ENCODE results near the gene CARS2.
"Not testable (repeated sequence)": the region's sequence is repeated elsewhere in the genome, so short reads cannot be mapped to it uniquely, and the experiment has no call there.

CARS2 gene

DNA sequence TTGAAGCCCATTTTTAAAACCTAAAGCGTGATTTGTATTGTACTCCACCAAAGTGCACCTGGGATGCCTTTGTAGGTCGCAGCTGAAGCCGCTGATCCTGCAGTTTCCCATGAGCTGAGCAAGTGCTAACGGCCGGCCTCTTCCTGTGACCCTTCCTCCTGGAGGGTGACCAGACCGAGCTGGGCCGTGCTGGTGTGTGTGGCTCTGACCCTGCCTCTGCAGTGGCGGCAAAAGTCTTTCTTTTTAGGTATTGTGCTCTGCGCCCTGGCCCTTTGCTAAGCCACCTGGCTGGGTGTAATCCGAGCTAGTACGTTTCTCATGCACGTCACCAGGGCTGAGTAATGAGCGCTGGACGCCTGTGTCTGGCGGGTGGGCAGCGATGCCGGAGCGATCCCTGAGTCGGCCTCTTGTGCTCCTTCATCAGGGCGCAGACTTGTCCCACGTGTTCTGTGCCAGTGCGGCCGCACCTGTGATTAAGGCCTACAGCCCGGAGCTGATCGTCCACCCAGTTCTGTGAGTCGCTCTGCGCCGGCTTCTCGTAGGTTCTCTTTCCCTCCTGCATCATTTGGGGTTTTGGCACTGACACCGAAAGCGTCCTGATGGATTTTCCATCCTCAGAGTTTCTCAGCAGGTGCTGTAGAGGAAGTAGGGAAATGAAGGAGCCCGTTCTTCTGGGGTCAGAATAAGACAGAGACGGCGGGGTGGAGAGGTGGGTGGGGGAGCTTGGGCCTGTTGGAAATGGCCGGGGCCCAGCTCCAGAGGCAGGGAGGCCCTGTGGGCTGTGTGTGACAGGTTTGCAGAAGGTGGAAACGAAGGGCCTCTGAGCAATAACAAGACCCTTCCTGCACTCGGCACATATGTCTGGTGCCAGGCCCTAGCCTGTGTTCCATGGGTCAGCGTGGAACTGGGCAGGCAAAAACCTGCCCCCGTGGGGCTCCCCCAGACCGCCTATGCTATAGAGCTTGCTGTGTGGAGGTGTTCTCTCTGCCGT, 80.9 kb downstream of the CARS2 start:
- DNase-seq (ENCODE audit: low spot score) (no peak), FAIRE-seq (no peak)

DNA sequence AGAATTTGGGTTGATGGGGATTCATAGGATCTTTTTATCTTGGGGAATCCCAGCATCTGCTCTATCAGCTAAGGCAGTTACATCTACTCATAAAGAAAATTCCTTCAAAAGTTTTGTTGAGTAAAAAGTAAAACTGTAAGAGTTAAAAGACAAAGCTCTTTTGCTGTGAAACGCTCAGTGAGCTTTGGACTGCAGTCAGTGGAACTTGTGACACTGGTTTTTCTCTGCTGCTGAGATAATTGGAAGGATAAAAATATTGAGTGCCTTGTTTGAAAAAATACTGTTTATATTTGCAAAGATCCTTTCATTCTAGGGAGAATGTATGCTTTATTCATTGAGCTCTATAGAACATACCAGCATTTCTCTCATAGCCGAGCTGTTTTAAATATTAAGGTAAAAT, 85.3 kb downstream of the CARS2 start:
- FAIRE-seq, result no peak
- DNase-seq (ENCODE audit: low spot score), result no peak

DNA sequence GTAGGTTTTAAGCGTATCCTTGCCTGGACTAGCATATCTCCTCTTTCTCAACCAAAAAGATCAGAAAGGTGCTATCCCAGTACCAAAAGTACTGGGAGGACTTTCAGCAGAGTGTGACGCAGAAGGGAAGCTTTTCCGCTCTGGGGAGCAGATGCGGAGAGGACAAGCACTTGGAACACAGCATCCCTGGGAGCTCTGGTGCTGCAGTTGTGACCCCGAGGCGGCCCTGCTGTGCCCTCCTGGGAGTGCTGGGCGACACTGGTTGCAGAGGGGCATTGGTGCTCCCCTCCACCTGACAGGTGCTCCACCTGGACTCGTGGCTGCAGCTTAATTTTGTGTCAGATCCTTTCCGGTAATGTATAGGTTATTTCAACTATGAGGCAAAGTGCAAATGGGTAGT, 87.1 kb downstream of the CARS2 start:
- DNase-seq (ENCODE audit: low spot score) (no peak), FAIRE-seq (no peak)

DNA sequence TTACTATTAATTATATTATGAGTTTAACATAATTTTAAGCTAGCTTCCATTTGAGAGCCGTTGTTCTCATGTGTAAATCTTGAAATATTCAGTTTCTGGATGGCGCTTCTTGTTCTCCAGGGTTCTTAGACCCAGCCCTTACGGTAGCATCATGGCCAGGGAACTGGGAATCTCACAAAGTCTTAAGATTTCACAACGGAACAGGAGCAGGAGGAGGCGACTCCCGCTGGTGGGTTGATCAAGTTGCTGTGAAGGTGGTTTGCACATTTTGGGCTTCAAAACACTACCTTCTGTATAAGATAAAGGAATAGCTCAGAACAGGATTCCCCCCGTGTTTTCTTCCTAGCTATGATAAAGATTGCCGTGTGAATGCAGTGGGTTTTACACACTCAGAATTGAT, 87.7 kb downstream of the CARS2 start:
- DNase-seq (ENCODE audit: low spot score) (no peak), FAIRE-seq (no peak)

GRCh38 chr13:110617321-110618072, 88.4 kb downstream of the CARS2 start:
- DNase-seq (ENCODE audit: low spot score) (no peak), FAIRE-seq (no peak)

- DNase-seq (ENCODE audit: low spot score) (peak; percentile 18), FAIRE-seq (no peak)
Measured at GRCh38 chr13:110616103-110617101, 89.5 kb downstream of the CARS2 start.

GRCh38 chr13:110615322-110616102, 90.4 kb downstream of the CARS2 start, which contains the start of gene NAXD:
NAXD (plus strand) TSS chr13:110615545; CDS start chr13:110615602, 57 bp downstream.
- FAIRE-seq (peak; percentile 81), DNase-seq (ENCODE audit: low spot score) (peak; percentile 81)

- DNase-seq (ENCODE audit: low spot score) (no peak), FAIRE-seq (no peak)
Measured at GRCh38 chr13:110615005-110615321, 91.0 kb downstream of the CARS2 start.

GRCh38 chr13:110610955-110611595, 94.8 kb downstream of the CARS2 start:
- DNase-seq (ENCODE audit: low spot score) (no peak), FAIRE-seq (no peak)

DNA sequence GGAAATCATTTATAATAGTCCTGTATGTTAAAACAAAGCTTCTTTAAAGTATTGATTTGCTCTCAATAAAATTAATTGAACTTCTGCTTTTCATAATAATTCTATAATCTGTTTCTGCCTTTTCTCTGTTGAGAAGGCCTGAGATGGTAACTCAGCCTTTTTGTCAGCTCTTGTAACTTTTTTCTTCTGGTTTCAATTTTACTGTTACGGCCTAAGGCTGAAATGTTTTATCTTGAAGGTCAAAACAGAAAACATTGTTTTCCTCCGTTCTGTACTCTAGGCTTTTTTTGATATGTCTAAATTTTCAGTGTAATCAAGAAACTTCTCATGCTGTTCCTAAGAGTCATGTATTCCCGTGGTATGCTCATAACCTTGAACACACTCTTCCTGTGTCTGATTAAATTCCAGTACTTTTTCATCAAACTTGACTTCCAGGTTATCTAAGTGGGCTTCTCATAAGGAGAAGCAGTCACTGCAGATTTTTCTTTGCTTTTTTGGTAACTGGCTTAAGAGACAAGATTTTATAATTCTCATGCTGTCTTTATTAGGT, 98.2 kb downstream of the CARS2 start:
- FAIRE-seq, result no peak
- no peak for DNase-seq (ENCODE audit: low spot score)

- not testable (repeated sequence) for DNase-seq (ENCODE audit: low spot score); FAIRE-seq
Measured at GRCh38 chr13:110606281-110606680, 99.6 kb downstream of the CARS2 start.

GRCh38 chr13:110605132-110605531, 100.8 kb downstream of the CARS2 start:
- FAIRE-seq (no peak), DNase-seq (ENCODE audit: low spot score) (no peak)

- FAIRE-seq (no peak), DNase-seq (ENCODE audit: low spot score) (no peak)
Measured at GRCh38 chr13:110600980-110601379, 104.9 kb downstream of the CARS2 start.

- no peak for FAIRE-seq
- no peak for DNase-seq (ENCODE audit: low spot score)
Measured at GRCh38 chr13:110600261-110600819, 105.6 kb downstream of the CARS2 start.

DNA sequence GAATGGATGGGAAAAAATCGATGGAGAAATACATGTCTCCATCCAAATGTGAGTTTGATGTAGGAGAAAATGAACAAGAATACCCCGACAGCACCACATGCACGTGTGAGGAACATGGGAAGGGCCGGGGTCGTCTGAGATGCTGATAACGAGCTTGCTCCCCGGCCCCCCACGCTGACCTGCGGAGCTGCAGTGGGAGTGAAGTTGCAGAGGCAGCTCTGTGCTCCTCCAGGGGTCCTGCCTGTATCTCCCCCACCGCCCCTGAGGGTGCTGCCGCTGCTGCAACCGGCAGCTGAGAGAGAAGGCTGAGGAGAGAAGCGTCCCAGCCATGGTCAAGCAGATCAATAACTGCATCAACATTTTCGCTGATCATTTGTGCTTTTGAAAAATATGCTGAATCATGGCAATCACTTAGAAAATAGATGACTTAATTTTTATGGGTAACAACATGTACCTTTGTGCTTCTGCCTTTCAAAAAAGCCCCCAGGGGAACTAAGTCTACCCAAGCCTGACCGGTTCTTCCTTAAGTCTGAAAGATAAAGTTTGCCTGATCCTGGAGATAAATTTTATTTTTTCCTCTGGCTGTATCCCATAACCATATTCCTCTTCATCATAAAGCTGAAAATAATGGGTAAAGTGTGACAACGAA, 108.8 kb downstream of the CARS2 start:
- no peak for DNase-seq (ENCODE audit: low spot score)
- no peak for FAIRE-seq

DNA sequence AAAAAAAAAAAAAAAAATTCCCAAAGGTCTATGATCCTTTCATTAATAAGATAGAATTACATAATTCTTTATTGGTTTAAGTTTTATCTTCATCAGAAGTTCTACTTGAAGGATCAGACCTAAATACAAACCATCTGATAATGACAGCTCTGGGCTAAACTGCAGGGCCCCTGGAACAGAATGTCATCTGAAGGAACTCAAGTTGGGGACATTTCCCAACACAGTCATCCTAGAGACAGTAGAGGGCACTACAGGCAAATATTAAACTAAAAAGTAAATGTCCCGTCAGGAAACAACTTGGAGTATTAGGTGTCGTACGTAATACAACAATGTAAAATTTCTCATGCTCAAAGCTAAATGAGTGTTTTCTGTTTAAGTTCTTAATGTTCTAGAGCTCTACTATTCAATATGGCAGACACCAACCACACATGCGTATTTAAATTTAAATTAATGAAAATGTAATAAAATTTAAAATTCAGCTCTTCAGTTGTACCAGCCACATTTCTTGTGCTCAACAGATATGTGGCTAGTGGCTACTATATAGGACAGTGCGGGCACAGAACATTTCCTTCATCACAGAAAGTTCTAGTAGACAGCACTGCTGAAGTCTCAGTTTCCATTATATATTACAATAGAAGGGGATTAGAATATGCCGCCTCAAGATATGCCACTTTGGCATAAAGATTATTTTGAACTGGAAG, 112.3 kb downstream of the CARS2 start:
- DNase-seq (ENCODE audit: low spot score) (peak; percentile 62), FAIRE-seq (peak; percentile 75)

- DNase-seq (ENCODE audit: low spot score) (no peak), FAIRE-seq (no peak)
Measured at GRCh38 chr13:110592665-110593064, 113.3 kb downstream of the CARS2 start.
